AG04449 (cell line): ENCODE data around the gene CA9.

Experiments used
- CTCF ChIA-PET: fragments of 350-600 bp; formaldehyde crosslinking; extraction: SDS; loops from one replicate; lab custom pipeline; 2021; ENCODE audit warnings: antibody characterized with exemption; lab: Yijun Ruan, JAX
- POLR2A ChIA-PET: fragments of 400-600, 350-600 bp; formaldehyde crosslinking; extraction: SDS; loops from one replicate; lab custom pipeline; 2020; ENCODE audit warnings: antibody characterized with exemption, inconsistent platforms; lab: Yijun Ruan, JAX
- DNase-seq: peaks from one replicate; pipeline ENCODE4 v3.0.0-alpha.2; 2010; ENCODE audit warnings: low read depth, low spot score
- H3K4me3 ChIP-seq: 2 replicates; pipeline ENCODE4 v1.5.1; 2011; ENCODE audit warnings: low read depth, mild to moderate bottlenecking, control low read depth, low read length
- TF ChIP-seq, protein P1 (sequence below): IDR thresholded peaks from one replicate; pipeline ENCODE4 v1.5.1; 2011; ENCODE audit warnings: mild to moderate bottlenecking, moderate library complexity, low read length, control low read depth, inconsistent platforms; ENCODE audit not compliant: insufficient read depth; ENCODE audit errors: missing control alignments

The CA9 gene

DNA sequence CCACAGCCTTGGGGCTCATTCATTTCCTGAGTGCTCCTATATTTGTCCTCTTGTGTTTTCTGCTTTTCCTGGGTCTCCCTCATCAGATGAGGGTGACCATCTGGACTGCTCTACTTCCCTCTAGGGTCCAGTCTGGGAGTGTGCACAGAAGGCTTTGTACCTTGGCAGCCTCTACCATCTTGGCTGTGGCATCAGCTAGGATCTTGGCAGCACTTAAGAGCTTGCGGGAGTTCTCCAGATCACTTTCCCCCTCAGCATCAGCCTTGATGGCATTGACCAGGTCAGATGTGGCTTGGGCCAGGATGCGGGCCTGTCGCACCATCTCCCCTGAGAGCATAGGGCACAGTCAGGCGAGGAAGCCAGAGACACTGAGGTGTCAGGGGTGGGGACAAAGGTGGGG lies 42.5 kb downstream of the CA9 start:
- POLR2A ChIA-PET: interaction anchor here (0.6 to 4.7 kb wide), 3 partner anchors 9 to 28 kb away, joined by 3 to 36 read pairs (median 3); no protein-coding TSS in a partner anchor
- TF ChIP-seq, protein P1, sequence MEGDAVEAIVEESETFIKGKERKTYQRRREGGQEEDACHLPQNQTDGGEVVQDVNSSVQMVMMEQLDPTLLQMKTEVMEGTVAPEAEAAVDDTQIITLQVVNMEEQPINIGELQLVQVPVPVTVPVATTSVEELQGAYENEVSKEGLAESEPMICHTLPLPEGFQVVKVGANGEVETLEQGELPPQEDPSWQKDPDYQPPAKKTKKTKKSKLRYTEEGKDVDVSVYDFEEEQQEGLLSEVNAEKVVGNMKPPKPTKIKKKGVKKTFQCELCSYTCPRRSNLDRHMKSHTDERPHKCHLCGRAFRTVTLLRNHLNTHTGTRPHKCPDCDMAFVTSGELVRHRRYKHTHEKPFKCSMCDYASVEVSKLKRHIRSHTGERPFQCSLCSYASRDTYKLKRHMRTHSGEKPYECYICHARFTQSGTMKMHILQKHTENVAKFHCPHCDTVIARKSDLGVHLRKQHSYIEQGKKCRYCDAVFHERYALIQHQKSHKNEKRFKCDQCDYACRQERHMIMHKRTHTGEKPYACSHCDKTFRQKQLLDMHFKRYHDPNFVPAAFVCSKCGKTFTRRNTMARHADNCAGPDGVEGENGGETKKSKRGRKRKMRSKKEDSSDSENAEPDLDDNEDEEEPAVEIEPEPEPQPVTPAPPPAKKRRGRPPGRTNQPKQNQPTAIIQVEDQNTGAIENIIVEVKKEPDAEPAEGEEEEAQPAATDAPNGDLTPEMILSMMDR: no peak
- H3K4me3 ChIP-seq: no peak overlapping the region
- DNase-seq: no peak
- CTCF ChIA-PET: interaction anchor here (1.7 to 34.3 kb wide), 3 partner anchors 2 to 58 kb away, joined by 5 to 816 read pairs (median 816); partner anchors contain the start of genes CCDC107, CREB3, RMRP and TLN1

DNA sequence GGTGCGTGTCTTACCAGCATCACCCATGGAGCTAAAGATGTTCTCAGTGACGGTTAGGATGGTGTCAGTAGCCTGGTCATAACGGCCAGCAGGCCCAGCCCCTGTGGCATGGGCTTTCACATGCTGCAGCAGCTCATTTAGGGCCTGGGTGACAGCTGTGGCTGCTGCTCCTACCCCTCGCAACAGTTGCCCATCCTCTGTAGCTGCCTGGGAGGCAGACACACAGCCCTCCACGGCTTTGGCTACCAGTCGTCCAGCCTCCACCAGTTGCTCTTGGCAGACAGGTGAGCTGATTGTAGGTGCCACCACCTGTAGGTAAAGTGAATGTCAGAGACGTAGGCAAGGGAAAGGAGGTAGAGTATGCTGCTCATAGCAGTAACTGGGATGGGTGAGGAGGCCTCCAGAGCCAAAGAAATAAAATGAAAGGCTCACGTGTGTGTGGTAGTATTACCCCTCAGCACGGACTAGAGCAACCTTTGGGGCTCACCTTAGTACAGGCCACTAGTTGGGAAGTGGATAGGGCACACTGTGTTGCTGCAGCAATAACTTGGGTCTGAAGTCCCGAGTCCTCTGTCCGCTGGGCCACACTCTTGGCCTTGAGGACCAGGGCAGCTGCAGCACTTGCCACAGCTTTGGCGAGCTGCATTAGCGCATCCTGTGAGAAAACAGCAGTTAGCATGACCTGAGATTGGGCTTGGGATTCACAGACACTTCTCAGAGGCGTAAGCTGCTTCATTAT lies 43.6 kb downstream of the CA9 start:
- ChIA-PET CTCF (interaction anchor here (1.7 to 34.3 kb wide), 3 partner anchors 1 to 59 kb away, joined by 5 to 816 read pairs (median 816); partner anchors contain the start of genes CCDC107, CREB3, RMRP and TLN1), POLR2A (interaction anchor here (1.1 to 4.7 kb wide), 3 partner anchors 10 to 14 kb away, joined by 4 to 36 read pairs (median 4); no protein-coding TSS in a partner anchor)
- no peak for DNase-seq
- no peak overlapping the region for H3K4me3 ChIP-seq
- TF ChIP-seq, protein P1: no peak

DNA sequence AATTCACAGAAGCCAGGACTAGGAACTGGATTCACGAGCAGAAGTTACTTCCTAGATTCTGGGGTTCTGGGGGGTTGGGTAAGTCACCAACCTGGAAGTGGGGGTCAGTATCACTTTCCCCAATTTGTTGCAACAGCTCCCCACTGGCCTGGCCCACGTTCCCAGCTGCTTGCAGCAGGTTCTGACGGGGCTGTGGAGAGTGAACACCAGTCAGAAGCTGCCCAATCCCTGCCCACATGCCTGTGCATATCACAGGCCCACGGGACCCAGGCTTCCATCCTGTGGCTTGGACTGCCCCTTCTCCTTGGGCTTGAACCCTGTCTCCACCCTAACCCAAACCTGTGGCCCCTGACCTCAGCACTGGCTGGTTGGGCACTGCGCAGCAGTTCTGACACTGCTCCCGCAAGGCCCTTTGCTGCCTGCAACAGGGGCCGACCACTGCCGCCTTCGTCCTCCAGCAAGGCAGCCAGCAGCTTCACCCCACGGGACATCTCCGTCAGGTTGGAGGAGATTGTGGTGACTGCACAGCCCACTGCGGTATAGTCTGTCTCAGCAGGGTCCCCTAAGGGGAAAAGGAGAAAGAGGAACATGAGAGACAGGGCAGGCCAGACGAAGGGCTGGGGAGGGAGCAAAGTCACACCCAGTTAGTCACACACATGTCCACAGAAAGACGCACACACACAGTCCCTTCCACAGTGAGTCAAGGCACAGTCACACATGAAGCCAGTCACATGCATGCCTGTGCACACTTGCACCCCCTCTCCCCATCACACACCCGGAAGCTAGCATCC lies 45.2 kb downstream of the CA9 start:
- ChIA-PET POLR2A (interaction anchor here (1.0 to 4.7 kb wide), 4 partner anchors 8 to 30 kb away, joined by 4 to 36 read pairs (median 5); partner anchors contain the start of gene TPM2), CTCF (interaction anchor here (31.2 to 34.3 kb wide), 2 partner anchors 1 to 16 kb away, joined by 816 read pairs; partner anchors contain the start of genes CREB3, TLN1 and TPM2)
- no peak overlapping the region for H3K4me3 ChIP-seq
- no peak for DNase-seq
- TF ChIP-seq, protein P1: no peak

DNA sequence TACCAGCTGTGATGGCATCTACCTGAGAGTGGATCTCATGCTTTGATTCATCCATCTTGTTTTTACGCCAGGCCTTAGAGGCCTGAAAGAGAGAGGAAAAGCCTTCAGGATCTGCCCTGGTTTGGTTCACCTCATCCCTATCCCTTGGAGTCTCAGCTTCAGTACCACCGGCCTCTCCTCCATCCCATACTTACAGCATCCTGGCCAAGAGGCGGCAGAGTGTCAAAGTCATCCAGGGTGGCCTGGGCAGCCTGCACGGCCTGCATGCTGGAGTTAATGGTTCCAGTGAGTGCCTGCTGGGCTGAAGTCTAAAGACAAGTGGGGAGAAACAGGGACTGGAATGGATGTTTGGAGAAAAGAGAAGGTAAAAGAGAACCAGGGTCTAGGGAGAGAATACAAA lies 45.8 kb downstream of the CA9 start:
- ChIA-PET CTCF (interaction anchor here (31.2 to 34.3 kb wide), 2 partner anchors 2 to 17 kb away, joined by 816 read pairs; partner anchors contain the start of genes CREB3, TLN1 and TPM2), POLR2A (interaction anchor here (1.5 kb wide), 1 partner anchor 9 kb away, joined by 5 read pairs; no protein-coding TSS in a partner anchor)
- TF ChIP-seq, protein P1: no peak
- no peak overlapping the region for H3K4me3 ChIP-seq
- no peak for DNase-seq

DNA sequence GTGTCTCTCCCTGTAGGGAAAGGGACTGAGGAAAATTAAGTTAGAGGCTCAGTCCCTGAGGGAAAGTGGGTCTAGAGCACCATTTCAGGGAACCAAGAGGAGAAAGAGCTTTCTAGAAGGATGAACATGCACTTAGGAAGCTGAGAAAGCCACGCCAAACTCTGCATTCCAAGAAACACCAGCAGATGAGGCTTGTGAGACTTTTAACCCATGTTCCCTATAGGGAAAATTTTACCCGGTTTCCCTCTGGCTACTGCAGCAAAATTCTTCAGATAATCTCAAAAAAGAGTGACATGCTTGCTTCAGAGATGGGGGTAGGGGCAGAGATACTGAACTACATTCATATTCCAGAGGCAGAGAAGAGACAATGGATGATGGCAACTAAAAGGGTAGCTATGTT lies 49.7 kb downstream of the CA9 start:
- POLR2A ChIA-PET: interaction anchor here (0.7 kb wide), 1 partner anchor 11 kb away, joined by 3 read pairs; no protein-coding TSS in a partner anchor
- DNase-seq: no peak
- TF ChIP-seq, protein P1: no peak
- no peak overlapping the region for H3K4me3 ChIP-seq
- CTCF ChIA-PET: interaction anchor here (31.2 kb wide), 1 partner anchor 21 kb away, joined by 816 read pairs; the partner anchor contains the start of gene TPM2
